ENCODE data around the gene SLC46A2. TPM values are rescaled to one million over a fixed set of nuclear protein-coding genes. Genes with fewer than 3 reads are reported as not detected.
A peak's percentile ranks its signal among the peaks of the same experiment; 100 is the strongest.

Gene SLC46A2
- polyA plus RNA-seq, 4 donors: 0.03 to 0.30 TPM; not detected in 2

- H3K36me3 ChIP-seq (ENCODE audit: control insufficient read depth in 3 of 3, insufficient read depth in 2 of 3, low read depth in 1 of 3, low read length in 3 of 3): peaks cover 0 to 55% (median 2%) of the 10 kb centered on the region in 3 donors
- 91 to 97% (median 95%) methylated on average over 10 of the region's 10 CpGs for WGBS, 3 donors
- H3K27ac ChIP-seq (ENCODE audit: low read depth in 1 of 3, low read length in 2 of 3): peak overlapping the region in 2 of 3 donors; percentile 46 to 71
- DNase-seq (no peak), FAIRE-seq (no peak)
- H3K9me3 ChIP-seq (ENCODE audit: control insufficient read depth in 2 of 2, insufficient read depth in 1 of 2, low read depth in 1 of 2, low read length in 1 of 2): no peaks in the 10 kb centered on the region
- H3K4me3 ChIP-seq (ENCODE audit: low read depth in 1 of 3, low read length in 3 of 3): no peak overlapping the region
- peaks cover 0 to 10% (median 0%) of the 10 kb centered on the region in 3 donors for H3K4me1 ChIP-seq (ENCODE audit: control insufficient read depth in 3 of 3, insufficient read depth in 2 of 3, low read depth in 1 of 3, low read length in 2 of 3)
- H3K27me3 ChIP-seq (ENCODE audit: control insufficient read depth in 3 of 3, insufficient read depth in 3 of 3, low read length in 3 of 3): no peaks in the 10 kb centered on the region
Measured at GRCh38 chr9:112868461-112868860, 22.2 kb downstream of the SLC46A2 start.

GRCh38 chr9:112867275-112867991, 23.2 kb downstream of the SLC46A2 start:
- Histone ChIP-seq H3K9me3 (ENCODE audit: control insufficient read depth in 2 of 2, insufficient read depth in 1 of 2, low read depth in 1 of 2, low read length in 1 of 2) (no peaks in the 10 kb centered on the region), H3K27me3 (ENCODE audit: control insufficient read depth in 3 of 3, insufficient read depth in 3 of 3, low read length in 3 of 3) (no peaks in the 10 kb centered on the region), H3K4me1 (ENCODE audit: control insufficient read depth in 3 of 3, insufficient read depth in 2 of 3, low read depth in 1 of 3, low read length in 2 of 3) (peaks cover 0 to 10% (median 0%) of the 10 kb centered on the region in 3 donors), H3K36me3 (ENCODE audit: control insufficient read depth in 3 of 3, insufficient read depth in 2 of 3, low read depth in 1 of 3, low read length in 3 of 3) (peaks cover 0 to 60% (median 2%) of the 10 kb centered on the region in 3 donors), H3K4me3 (ENCODE audit: low read depth in 1 of 3, low read length in 3 of 3) (no peak overlapping the region), H3K27ac (ENCODE audit: low read depth in 1 of 3, low read length in 2 of 3) (peak overlapping the region; percentile 46 to 71 (median 46))
- DNase-seq: peak; percentile 82 to 93
- peak; percentile 55 for FAIRE-seq
- WGBS, 3 donors: 16 to 60% (median 31%) methylated on average over 3 of the region's 3 CpGs

- 76 to 91% (median 87%) methylated on average over 1 of the region's 1 CpG for WGBS, 3 donors
- H3K4me3 ChIP-seq (ENCODE audit: low read depth in 1 of 3, low read length in 3 of 3): no peak overlapping the region
- peaks cover 0 to 61% (median 2%) of the 10 kb centered on the region in 3 donors for H3K36me3 ChIP-seq (ENCODE audit: control insufficient read depth in 3 of 3, insufficient read depth in 2 of 3, low read depth in 1 of 3, low read length in 3 of 3)
- no peak for FAIRE-seq
- peak; percentile 16 to 81 for DNase-seq
- H3K4me1 ChIP-seq (ENCODE audit: control insufficient read depth in 3 of 3, insufficient read depth in 2 of 3, low read depth in 1 of 3, low read length in 2 of 3): peaks cover 0 to 10% (median 0%) of the 10 kb centered on the region in 3 donors
- no peaks in the 10 kb centered on the region for H3K9me3 ChIP-seq (ENCODE audit: control insufficient read depth in 2 of 2, insufficient read depth in 1 of 2, low read depth in 1 of 2, low read length in 1 of 2)
- peak overlapping the region in 2 of 3 donors; percentile 5 to 9 for H3K27ac ChIP-seq (ENCODE audit: low read depth in 1 of 3, low read length in 2 of 3)
- no peaks in the 10 kb centered on the region for H3K27me3 ChIP-seq (ENCODE audit: control insufficient read depth in 3 of 3, insufficient read depth in 3 of 3, low read length in 3 of 3)
Measured at GRCh38 chr9:112866662-112867274, 23.9 kb downstream of the SLC46A2 start.

- no peaks in the 10 kb centered on the region for H3K9me3 ChIP-seq (ENCODE audit: control insufficient read depth in 2 of 2, insufficient read depth in 1 of 2, low read depth in 1 of 2, low read length in 1 of 2)
- peaks cover 0 to 57% (median 0%) of the 10 kb centered on the region in 3 donors for H3K36me3 ChIP-seq (ENCODE audit: control insufficient read depth in 3 of 3, insufficient read depth in 2 of 3, low read depth in 1 of 3, low read length in 3 of 3)
- no peak overlapping the region for H3K27ac ChIP-seq (ENCODE audit: low read depth in 1 of 3, low read length in 2 of 3)
- no peak overlapping the region for H3K4me3 ChIP-seq (ENCODE audit: low read depth in 1 of 3, low read length in 3 of 3)
- 97 to 98% (median 97%) methylated on average over 7 of the region's 7 CpGs for WGBS, 3 donors
- no peaks in the 10 kb centered on the region for H3K27me3 ChIP-seq (ENCODE audit: control insufficient read depth in 3 of 3, insufficient read depth in 3 of 3, low read length in 3 of 3)
- no peak for DNase-seq
- peaks cover 0 to 10% (median 0%) of the 10 kb centered on the region in 3 donors for H3K4me1 ChIP-seq (ENCODE audit: control insufficient read depth in 3 of 3, insufficient read depth in 2 of 3, low read depth in 1 of 3, low read length in 2 of 3)
- no peak for FAIRE-seq
Measured at GRCh38 chr9:112864982-112865381, 25.7 kb downstream of the SLC46A2 start.

GRCh38 chr9:112864403-112864802, 26.3 kb downstream of the SLC46A2 start:
- DNase-seq: no peak
- Histone ChIP-seq H3K27ac (ENCODE audit: low read depth in 1 of 3, low read length in 2 of 3) (no peak overlapping the region), H3K36me3 (ENCODE audit: control insufficient read depth in 3 of 3, insufficient read depth in 2 of 3, low read depth in 1 of 3, low read length in 3 of 3) (peaks cover 0 to 55% (median 0%) of the 10 kb centered on the region in 3 donors), H3K4me3 (ENCODE audit: low read depth in 1 of 3, low read length in 3 of 3) (no peak overlapping the region), H3K4me1 (ENCODE audit: control insufficient read depth in 3 of 3, insufficient read depth in 2 of 3, low read depth in 1 of 3, low read length in 2 of 3) (peaks cover 0 to 10% (median 0%) of the 10 kb centered on the region in 3 donors), H3K27me3 (ENCODE audit: control insufficient read depth in 3 of 3, insufficient read depth in 3 of 3, low read length in 3 of 3) (no peaks in the 10 kb centered on the region), H3K9me3 (ENCODE audit: control insufficient read depth in 2 of 2, insufficient read depth in 1 of 2, low read depth in 1 of 2, low read length in 1 of 2) (no peaks in the 10 kb centered on the region)
- 63 to 100% (median 79%) methylated on average over 2 to 3 of the region's 3 CpGs for WGBS, 3 donors
- no peak for FAIRE-seq

- no peak for FAIRE-seq
- no peak overlapping the region for H3K4me3 ChIP-seq (ENCODE audit: low read depth in 1 of 3, low read length in 3 of 3)
- 63 to 81% (median 68%) methylated on average over 2 of the region's 2 CpGs for WGBS, 3 donors
- no peaks in the 10 kb centered on the region for H3K9me3 ChIP-seq (ENCODE audit: control insufficient read depth in 2 of 2, insufficient read depth in 1 of 2, low read depth in 1 of 2, low read length in 1 of 2)
- no peak for DNase-seq
- H3K27ac ChIP-seq (ENCODE audit: low read depth in 1 of 3, low read length in 2 of 3): no peak overlapping the region
- H3K36me3 ChIP-seq (ENCODE audit: control insufficient read depth in 3 of 3, insufficient read depth in 2 of 3, low read depth in 1 of 3, low read length in 3 of 3): peaks cover 0 to 50% (median 0%) of the 10 kb centered on the region in 3 donors
- no peaks in the 10 kb centered on the region for H3K27me3 ChIP-seq (ENCODE audit: control insufficient read depth in 3 of 3, insufficient read depth in 3 of 3, low read length in 3 of 3)
- peaks cover 0 to 10% (median 0%) of the 10 kb centered on the region in 3 donors for H3K4me1 ChIP-seq (ENCODE audit: control insufficient read depth in 3 of 3, insufficient read depth in 2 of 3, low read depth in 1 of 3, low read length in 2 of 3)
Measured at GRCh38 chr9:112863746-112864145, 26.9 kb downstream of the SLC46A2 start.

- Histone ChIP-seq H3K4me1 (ENCODE audit: control insufficient read depth in 3 of 3, insufficient read depth in 2 of 3, low read depth in 1 of 3, low read length in 2 of 3) (peaks cover 0 to 5% (median 0%) of the 10 kb centered on the region in 3 donors), H3K9me3 (ENCODE audit: control insufficient read depth in 2 of 2, insufficient read depth in 1 of 2, low read depth in 1 of 2, low read length in 1 of 2) (no peaks in the 10 kb centered on the region), H3K27ac (ENCODE audit: low read depth in 1 of 3, low read length in 2 of 3) (peak overlapping the region in 1 of 3 donors; percentile 1), H3K27me3 (ENCODE audit: control insufficient read depth in 3 of 3, insufficient read depth in 3 of 3, low read length in 3 of 3) (no peaks in the 10 kb centered on the region), H3K4me3 (ENCODE audit: low read depth in 1 of 3, low read length in 3 of 3) (no peak overlapping the region), H3K36me3 (ENCODE audit: control insufficient read depth in 3 of 3, insufficient read depth in 2 of 3, low read depth in 1 of 3, low read length in 3 of 3) (peaks cover 0 to 47% (median 0%) of the 10 kb centered on the region in 3 donors)
- FAIRE-seq: no peak
- DNase-seq: no peak
- 29 to 49% (median 41%) methylated on average over 4 of the region's 4 CpGs for WGBS, 3 donors
Measured at GRCh38 chr9:112863214-112863613, 27.5 kb downstream of the SLC46A2 start.

- no peaks in the 10 kb centered on the region for H3K9me3 ChIP-seq (ENCODE audit: control insufficient read depth in 2 of 2, insufficient read depth in 1 of 2, low read depth in 1 of 2, low read length in 1 of 2)
Measured at GRCh38 chr9:112861638-112862555, 28.8 kb downstream of the SLC46A2 start.

More at GRCh38 chr9:112861638-112862555, 28.8 kb downstream of the SLC46A2 start:
- FAIRE-seq: no peak
- whole genome bisulfite sequencing, 3 donors: 79 to 92% (median 91%) methylated on average over 19 of the region's 19 CpGs
- DNase-seq: no peak
- peaks cover 0 to 52% (median 0%) of the 10 kb centered on the region in 3 donors for H3K36me3 ChIP-seq (ENCODE audit: control insufficient read depth in 3 of 3, insufficient read depth in 2 of 3, low read depth in 1 of 3, low read length in 3 of 3)
- no peak overlapping the region for H3K27ac ChIP-seq (ENCODE audit: low read depth in 1 of 3, low read length in 2 of 3)
- H3K4me1 ChIP-seq (ENCODE audit: control insufficient read depth in 3 of 3, insufficient read depth in 2 of 3, low read depth in 1 of 3, low read length in 2 of 3): no peaks in the 10 kb centered on the region
- no peaks in the 10 kb centered on the region for H3K27me3 ChIP-seq (ENCODE audit: control insufficient read depth in 3 of 3, insufficient read depth in 3 of 3, low read length in 3 of 3)
- H3K4me3 ChIP-seq (ENCODE audit: low read depth in 1 of 3, low read length in 3 of 3): no peak overlapping the region
